Measurements from ENCODE around the gene CDC27. TPM values are rescaled to one million over a fixed set of nuclear protein-coding genes. Genes with fewer than 3 reads are reported as not detected.

Gene CDC27
- total and polyA plus RNA-seq, 2 of the 4 experiments (the other 2 are of a cell fraction) = 47.7 to 190 TPM

GRCh38 chr17:47179141-47179540 is 10.0 kb downstream of the CDC27 start:
- no peak overlapping the region for H2BK5ac ChIP-seq (ENCODE audit: low read depth, low read length, poor library complexity, severe bottlenecking)
- H2AFZ ChIP-seq (replicated peaks; ENCODE audit: low read length, poor library complexity) = no peak overlapping the region
- peaks cover 9% of the 10 kb centered on the region; the same call in 1 of the 2 replicates for H3K9me1 ChIP-seq (ENCODE audit: insufficient read depth, low read length)
- no peak overlapping the region for H4K8ac ChIP-seq (ENCODE audit: low read depth in 2 of 2, low read length in 2 of 2)
- H3K4ac ChIP-seq (ENCODE audit: low read depth, low read length) = no peak overlapping the region
- ATAC-seq (ENCODE audit: low read depth) = no peak
- intact Hi-C loops (cut with micrococcal nuclease) = loop anchor here (10.0 kb wide), 1 partner anchor 436 kb away; no protein-coding TSS in a partner anchor
- no peak overlapping the region for H3K14ac ChIP-seq (replicated peaks; ENCODE audit: low read depth, low read length)
- H2BK120ac ChIP-seq (ENCODE audit: low read depth, low read length) = no peak overlapping the region
- H3K79me1 ChIP-seq (ENCODE audit: low read depth in 1 of 2, low read length in 2 of 2) = peaks cover 8 to 59% of the 10 kb centered on the region in 2 experiments; a peak in 3 of 4 replicates
- in situ Hi-C loops (cut with MboI; ENCODE audit: low sequenced_read_pairs) = no loop called here
- dilution Hi-C loops (cut with HindIII; ENCODE audit: low sequenced_read_pairs, unreplicated experiment) = no loop called here
- H3K4me2 ChIP-seq (ENCODE audit: low read depth, low read length) = no peak overlapping the region
- no peak overlapping the region for H3K18ac ChIP-seq (ENCODE audit: low read depth, low read length)
- H3K56ac ChIP-seq (ENCODE audit: extremely low read depth, insufficient read depth, low read length) = no peak overlapping the region
- TF ChIP-seq ELK1 (IDR thresholded peaks at IDR 0.05; ENCODE audit: borderline replicate concordance, low read depth, low read length) (no peak), MAZ (IDR thresholded peaks at IDR 0.05; ENCODE audit: borderline replicate concordance, low read depth, low read length) (no peak), MAFK (IDR thresholded peaks at IDR 0.05; ENCODE audit: low read depth, low read length) (no peak), USF2 (IDR thresholded peaks at IDR 0.05; ENCODE audit: low read depth, low read length) (no peak), CEBPB (IDR thresholded peaks at IDR 0.05; ENCODE audit: low read depth, low read length) (no peak), FOS (IDR thresholded peaks at IDR 0.05; ENCODE audit: low read depth, low read length) (no peak), POLR2A (IDR thresholded peaks at IDR 0.05; ENCODE audit: low read depth, low read length) (no peak)
- H3K27me3 ChIP-seq (ENCODE audit: control insufficient read depth, insufficient read depth, low read length) = no peaks in the 10 kb centered on the region
- H3K36me3 ChIP-seq (ENCODE audit: control insufficient read depth, insufficient read depth, low read length) = peaks cover 25% of the 10 kb centered on the region
- BruUV-seq (replicated peaks) = no TSS peak
- H2BK15ac ChIP-seq (ENCODE audit: low read depth, low read length) = no peak overlapping the region
- POLR2A ChIA-PET (ENCODE audit: unreplicated experiment) = no interaction called here
- no peak overlapping the region for H4K91ac ChIP-seq (ENCODE audit: insufficient read depth, low read depth, low read length)
- H2BK20ac ChIP-seq (ENCODE audit: low read depth, low read length) = no peak overlapping the region
- peaks cover 70% of the 10 kb centered on the region for H4K20me1 ChIP-seq (ENCODE audit: insufficient read depth, low read length)
- H3K27ac ChIP-seq (ENCODE audit: insufficient read depth, low read length) = no peak overlapping the region
- no peak for DNase-seq
- CTCF ChIA-PET = no interaction called here
- H3K4me3 ChIP-seq (ENCODE audit: insufficient read depth, low read depth, low read length) = no peak overlapping the region
- no peak overlapping the region for H3K23ac ChIP-seq (ENCODE audit: low read depth, low read length)
- H4K5ac ChIP-seq (ENCODE audit: low read depth, low read length) = no peak overlapping the region
- H2AK5ac ChIP-seq (ENCODE audit: low read depth, low read length) = no peak overlapping the region
- no peak overlapping the region for H2AK9ac ChIP-seq (replicated peaks; ENCODE audit: low read depth, low read length, poor library complexity)
- no peak overlapping the region for H3K9ac ChIP-seq (ENCODE audit: low read depth, low read length)
- peaks cover 7% of the 10 kb centered on the region for H3K4me1 ChIP-seq (ENCODE audit: control insufficient read depth, insufficient read depth, low read length)
- no peaks in the 10 kb centered on the region for H3K9me3 ChIP-seq (ENCODE audit: control insufficient read depth, insufficient read depth, low read length)
- no CpG with 5 or more reads among the region's 3 CpGs for WGBS, 2 experiments (ENCODE audit: extremely low coverage in 2 of 2, insufficient read length in 1 of 2)
